HG02588 (cell line): ENCODE data around the gene IZUMO4.
"Not testable (repeated sequence)": the region's sequence is repeated elsewhere in the genome, so short reads cannot be mapped to it uniquely, and the experiment has no call there.

Experiments used
- ATAC-seq: cut with Tn5 transposase; IDR thresholded peaks from one replicate; pipeline ENCODE4 v1.9.1; 2021; ENCODE audit warnings: mild to moderate bottlenecking, moderate library complexity; ENCODE audit not compliant: unreplicated experiment

Gene IZUMO4

DNA sequence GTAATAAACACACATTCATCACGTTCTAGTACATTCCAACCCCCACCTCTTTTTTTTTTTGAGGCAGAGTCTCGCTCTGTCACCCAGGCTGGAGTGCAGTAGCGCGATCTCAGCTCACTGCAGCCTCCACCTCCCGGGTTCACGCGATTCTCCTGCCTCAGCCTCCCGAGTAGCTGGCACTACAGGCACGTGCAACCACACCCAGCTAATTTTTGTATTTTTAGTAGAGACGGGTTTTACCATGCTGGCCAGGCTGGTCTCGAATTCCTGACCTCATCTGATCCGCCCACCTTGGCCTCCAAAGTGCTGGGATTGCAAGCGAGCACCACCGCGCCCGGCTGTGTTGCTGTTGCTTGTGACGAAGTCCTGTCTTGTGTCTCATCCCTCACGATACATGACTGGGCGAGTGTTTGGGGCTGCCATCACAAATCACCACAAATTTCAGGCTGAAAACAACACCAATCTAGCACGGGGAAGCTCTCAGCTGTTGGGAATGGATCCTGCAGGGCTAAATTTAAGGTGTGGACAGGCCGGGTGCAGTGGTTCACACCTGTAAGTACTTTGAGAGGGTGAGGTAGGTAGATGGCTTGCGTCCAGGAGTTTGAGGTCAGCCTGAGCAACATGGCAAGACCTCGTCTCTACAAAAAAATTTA, 16.3 kb upstream of the IZUMO4 start:
- ATAC-seq: no peak

DNA sequence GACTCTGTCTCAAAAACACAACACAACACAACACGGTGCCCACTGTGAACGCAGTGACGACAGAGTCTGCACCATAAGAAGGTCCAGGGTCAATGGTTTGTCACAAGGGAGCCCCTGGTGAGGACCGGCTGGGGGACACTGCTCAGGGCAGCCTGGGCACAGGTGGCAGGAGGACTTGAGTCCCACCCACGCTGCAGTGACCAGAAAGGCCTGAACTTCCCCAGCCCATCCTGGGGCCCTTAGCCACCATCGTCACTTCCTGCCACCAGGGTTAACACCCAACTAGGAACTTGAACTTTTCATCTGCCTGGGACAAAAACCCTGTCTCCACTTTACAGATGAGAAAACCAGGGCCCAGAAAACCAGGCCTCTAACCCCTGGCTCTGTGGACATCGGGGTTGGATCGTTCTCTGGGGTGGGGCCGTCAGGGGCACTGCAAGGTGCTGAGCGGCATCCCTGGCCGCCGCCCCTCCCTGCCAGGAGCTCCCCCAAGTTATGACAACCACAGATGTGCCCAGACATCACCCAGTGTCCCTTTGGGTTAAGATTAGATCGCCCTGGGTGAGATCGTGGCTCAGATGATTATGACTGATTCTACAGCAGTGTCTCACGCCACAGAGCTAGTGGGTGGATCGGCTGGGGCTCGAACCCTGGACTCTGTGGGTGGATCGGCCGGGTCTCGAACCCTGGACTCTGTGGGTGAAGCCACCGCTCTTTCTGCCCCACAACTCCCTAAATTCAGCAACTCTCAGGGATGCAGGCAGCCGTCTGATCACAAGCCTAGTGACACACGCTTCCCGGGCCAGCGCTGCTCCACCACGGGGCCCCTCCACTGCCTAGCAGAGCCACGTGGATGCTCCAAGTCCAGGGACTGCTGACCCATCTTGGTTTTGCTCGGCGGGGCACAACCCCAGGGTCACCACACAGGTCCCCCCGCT, 14.6 kb upstream of the IZUMO4 start:
- no peak for ATAC-seq

DNA sequence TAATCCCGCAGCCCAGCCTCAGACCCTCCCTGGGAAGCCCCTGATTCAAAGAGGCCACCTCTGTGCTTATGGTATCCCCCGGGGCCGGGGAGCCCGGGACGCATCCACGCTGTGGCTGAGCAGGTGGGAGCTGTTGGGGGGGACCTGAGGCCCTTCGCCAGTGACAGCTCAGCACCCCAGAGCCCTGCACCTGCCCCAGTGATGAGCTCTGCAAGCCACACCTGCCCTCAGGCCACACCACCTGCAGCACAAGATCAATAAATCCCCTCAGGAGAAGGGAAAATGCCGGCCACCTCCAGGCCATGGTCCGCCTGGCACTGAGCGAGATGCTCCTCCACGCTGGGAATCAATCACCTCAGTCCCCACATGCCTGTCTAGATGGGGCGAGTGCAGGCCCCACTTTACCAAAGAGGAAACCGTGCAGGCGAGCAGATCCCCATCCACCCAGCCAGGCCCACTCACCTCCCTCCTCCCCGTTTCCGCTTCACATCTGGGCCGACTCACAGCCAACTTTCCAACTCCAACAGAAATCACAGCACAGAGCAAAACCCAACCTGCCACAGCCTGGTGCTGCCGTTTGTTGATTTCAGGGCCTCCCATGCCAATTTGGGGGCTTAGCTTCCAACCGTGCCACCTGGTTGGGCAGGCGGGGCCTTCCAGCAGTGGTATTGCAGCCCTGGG, 13.4 kb upstream of the IZUMO4 start:
- no peak for ATAC-seq

DNA sequence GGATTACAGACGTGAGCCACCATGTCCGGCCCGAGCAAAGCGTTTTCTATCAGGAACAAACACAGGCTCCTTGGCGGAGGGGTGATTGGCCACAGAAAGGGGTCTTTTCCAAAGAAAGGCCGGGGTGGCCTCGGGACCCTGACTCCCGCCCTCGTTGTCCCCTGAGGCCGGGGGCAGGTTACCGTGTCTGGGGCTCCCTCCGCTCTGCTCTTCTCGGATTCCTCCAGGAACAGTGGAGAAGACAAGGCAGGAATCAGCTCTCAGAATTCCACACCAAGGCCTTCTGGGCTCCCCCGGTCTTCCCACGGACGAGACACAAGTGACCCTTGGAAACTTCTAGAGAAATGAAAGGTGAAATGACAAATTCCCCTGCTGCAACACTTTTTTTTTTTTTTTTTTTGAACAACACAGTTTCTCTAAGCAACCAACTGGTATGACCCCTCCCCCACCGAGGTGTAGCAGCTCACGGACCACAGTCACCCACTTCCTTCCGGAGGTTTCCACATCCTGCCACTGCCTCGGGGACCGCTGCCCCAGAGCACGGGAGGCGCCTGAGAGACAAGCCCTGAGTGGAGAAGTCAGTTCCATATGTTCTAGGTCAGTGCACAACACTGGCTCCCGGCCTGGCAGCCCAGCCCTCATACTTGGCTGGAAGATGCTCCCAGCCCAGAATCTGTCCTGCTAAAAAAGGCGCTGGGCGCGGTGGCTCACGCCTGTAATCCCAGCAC, 11.6 kb upstream of the IZUMO4 start:
- peak; percentile 28 for ATAC-seq

DNA sequence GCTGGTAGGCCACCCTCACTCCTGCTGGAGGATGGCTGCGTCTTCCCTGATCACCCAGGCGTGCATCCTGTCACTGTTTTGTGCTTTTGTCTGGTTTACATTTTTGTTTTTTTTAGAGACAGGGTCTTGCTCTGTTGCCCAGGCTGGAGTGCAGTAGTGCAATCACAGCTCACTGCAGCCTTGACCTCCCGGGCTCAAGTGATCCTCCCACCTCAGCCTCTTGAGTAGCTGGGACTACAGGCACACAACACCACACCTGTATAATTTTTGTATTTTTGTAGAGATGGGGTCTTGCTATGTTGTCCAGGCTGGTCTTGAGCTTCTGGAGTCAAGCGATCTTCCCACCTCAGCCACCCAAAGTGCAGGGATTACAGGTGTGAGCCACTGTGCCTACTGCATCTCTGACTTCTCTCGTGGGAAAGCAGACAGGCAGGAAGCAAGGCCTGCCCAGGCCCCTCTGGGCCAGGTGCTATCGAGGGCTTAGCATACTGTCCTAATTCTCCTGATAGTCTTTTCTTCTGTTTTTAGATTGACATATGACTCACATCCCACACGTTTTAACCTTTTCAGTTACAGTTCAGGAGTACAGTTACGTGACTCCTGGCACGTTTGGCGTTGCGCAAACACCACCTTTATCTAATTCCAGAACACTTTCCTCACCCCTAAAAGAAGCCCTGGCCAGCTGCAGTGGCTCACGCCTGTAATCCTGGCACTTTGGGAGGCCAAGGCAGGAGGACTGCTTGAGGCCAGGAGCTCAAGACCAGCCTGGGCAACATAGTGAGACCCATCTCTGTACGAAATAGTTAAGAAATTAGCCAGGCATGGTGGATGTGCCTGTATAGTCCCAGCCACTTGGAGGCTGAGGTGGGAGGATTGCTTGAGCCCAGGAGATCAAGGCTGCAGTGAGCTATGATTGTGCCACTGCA, 9.8 kb upstream of the IZUMO4 start:
- not testable (repeated sequence) for ATAC-seq

DNA sequence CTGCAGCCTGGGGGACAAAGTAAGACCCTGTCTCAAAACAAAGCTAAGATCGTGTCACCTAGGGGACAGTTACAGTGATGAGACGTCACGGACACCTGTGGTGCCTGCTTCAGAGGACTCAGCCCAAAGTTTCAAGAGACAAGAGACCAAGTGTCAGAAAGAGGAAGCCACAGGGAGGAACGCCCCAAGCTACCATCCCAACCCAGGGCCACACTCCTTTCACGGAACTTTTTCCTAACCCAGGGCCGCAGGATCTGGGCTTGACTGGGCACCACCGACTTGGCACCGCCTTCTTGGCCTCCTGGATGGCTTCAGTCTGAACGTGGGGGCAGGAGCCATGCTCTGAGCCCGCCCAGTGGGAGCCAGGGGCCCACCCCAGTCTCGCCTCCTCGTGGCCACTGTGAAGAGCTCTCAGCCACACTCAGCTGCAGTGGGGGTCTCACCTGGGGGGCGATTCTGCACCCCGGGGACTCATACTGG, 9.1 kb upstream of the IZUMO4 start:
- no peak for ATAC-seq

DNA sequence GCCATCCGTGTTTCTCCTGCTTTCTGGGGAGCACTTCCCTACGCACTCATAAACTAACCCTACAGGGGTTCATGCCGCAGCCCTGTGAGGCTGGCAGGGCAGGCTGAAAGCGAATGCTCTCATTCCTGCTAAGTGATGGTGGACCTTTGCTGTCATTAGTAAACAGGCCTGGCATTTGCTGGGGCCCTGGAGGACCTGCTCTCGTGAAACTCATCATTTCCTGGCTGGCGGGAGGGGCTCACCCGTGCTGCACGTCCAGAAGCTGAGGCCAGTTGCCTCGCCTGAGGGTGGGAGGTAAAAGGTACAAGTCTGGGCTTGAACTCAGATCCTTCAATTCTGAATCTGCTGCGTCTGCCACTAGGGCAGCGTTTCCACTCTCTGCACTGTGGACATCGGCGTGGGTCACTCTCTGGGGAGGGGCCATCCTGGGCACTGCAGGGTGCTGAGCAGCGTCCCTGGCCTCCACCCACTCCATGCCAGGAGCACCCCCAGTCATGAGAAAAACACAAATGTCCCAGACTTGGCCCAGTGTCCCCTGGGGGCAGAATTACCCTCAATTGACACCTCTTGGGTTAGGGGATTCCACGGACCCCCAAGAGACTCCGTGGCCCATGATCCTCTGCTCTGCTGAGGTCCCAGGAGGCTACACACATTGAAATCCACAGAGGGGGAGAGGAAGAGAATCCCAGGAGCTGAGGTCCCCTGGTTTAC, 7.6 kb upstream of the IZUMO4 start:
- ATAC-seq: no peak

DNA sequence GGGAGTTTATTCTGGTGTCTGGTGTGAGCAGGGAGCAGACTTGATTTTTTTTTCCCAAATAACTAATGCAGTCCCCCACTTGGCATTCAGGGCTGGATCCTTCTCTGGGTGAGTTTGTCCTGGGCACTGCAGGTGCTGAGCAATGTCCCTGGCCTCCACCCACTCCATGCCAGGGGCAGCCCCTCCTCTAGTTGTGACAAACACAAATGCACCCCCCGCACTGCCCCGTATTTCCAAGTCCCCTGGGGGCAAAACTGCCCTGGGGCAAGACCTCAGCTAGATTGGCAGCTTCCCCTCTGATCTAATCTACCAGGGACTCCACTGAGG, 7.0 kb upstream of the IZUMO4 start:
- no peak for ATAC-seq

DNA sequence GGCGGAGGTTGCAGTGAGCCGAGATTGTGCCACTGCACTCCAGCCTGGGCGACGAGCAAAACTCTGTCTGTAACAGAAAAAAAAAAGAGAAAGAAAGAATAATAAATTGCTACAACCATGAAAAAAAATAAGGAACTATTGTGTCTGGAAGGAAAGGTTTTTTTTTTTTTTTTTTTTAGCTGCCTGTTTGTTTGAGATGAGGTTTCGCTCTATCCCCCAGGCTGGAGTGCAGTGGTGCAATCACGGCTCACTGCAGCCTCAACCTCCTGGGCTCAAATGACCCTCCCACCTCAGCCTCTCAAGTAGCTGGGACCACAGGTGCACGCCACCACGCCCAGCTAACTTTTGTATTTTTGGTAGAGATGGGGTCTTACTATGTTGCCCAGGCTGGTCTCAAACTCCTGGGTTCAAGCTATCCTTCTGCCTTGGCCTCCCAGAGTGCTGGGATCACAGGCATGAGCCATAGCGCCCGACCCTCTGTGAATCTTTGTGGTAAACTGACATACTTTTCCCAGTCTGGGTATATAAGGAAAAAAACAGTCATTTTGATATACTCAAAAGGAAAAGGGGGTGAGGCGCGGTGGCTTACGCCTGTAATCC, 4.7 kb upstream of the IZUMO4 start:
- not testable (repeated sequence) for ATAC-seq

DNA sequence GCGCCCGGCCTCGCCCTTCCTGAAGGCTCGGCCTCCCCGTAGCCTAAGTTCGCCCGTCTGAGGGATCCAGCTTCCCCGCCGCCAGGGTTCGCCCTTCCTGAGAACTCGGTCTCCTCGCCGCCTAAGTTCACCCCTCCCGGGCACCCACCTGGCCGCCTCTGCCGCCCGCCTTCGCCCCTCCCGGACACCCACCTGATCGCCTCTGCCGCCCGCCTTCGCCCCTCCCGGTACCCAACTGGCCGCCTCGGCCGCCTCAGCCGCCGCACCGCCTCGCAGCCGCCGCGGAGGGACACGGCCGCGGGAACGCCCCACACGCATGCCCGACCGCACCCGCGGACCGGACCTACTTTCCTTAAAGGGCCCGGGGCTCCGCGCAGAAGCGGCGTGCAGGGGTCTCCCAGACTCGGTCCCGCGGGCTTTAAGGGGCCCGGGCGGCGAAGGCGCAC, 658 bp upstream of the IZUMO4 start, which contains the start of gene MOB3A:
TSS of gene MOB3A (minus strand) at position 293 of the 446 bp plus-strand sequence. CDS start 17,766 bp downstream, outside the sequence.
- peak; percentile 13 for ATAC-seq

DNA sequence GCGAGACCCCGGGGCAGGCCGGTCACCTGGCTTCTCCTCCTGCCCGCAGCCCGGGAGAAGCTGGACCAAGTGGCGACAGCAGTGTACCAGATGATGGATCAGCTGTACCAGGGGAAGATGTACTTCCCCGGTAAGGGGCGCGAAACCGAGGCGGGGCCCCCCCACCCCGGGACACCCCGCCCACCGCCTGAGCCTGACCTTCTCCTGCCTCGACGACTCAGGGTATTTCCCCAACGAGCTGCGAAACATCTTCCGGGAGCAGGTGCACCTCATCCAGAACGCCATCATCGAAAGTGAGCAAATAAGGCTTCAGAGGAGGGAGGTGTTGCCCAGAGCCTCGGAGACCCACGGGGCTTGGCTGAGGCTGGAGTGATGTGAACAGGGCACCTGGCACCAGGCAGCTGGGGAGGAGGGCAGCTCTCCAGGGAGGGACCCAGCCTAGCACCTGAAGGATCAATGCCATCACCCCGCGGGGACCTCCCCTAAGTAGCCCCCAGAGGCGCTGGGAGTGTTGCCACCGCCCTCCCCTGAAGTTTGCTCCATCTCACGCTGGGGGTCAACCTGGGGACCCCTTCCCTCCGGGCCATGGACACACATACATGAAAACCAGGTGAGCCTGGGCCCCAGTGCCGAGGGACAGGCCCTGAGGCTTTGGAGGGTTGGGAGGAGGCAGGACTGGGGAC, 629 bp downstream of the IZUMO4 start:
- ATAC-seq: peak; percentile 8

DNA sequence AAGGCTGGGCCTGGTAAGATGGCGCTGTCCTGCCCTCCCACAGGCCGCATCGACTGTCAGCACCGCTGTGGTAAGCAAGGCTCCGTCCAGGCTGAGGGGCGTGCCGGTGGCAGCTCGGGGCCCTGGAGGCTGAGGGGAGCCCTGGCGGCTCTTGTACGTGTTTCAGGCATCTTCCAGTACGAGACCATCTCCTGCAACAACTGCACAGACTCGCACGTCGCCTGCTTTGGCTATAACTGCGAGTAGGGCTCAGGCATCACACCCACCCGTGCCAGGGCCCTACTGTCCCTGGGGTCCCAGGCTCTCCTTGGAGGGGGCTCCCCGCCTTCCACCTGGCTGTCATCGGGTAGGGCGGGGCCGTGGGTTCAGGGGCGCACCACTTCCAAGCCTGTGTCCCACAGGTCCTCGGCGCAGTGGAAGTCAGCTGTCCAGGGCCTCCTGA, 1.2 kb downstream of the IZUMO4 start:
- ATAC-seq: no peak

DNA sequence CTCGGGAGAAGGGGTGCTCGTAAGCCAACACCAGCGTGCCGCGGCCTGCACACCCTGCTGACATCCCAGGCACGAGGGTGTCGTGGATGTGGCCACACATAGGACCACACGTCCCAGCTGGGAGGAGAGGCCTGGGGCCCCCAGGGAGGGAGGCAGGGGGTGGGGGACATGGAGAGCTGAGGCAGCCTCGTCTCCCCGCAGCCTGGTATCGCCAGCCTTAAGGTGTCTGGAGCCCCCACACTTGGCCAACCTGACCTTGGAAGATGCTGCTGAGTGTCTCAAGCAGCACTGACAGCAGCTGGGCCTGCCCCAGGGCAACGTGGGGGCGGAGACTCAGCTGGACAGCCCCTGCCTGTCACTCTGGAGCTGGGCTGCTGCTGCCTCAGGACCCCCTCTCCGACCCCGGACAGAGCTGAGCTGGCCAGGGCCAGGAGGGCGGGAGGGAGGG, 2.4 kb downstream of the IZUMO4 start:
- no peak for ATAC-seq

DNA sequence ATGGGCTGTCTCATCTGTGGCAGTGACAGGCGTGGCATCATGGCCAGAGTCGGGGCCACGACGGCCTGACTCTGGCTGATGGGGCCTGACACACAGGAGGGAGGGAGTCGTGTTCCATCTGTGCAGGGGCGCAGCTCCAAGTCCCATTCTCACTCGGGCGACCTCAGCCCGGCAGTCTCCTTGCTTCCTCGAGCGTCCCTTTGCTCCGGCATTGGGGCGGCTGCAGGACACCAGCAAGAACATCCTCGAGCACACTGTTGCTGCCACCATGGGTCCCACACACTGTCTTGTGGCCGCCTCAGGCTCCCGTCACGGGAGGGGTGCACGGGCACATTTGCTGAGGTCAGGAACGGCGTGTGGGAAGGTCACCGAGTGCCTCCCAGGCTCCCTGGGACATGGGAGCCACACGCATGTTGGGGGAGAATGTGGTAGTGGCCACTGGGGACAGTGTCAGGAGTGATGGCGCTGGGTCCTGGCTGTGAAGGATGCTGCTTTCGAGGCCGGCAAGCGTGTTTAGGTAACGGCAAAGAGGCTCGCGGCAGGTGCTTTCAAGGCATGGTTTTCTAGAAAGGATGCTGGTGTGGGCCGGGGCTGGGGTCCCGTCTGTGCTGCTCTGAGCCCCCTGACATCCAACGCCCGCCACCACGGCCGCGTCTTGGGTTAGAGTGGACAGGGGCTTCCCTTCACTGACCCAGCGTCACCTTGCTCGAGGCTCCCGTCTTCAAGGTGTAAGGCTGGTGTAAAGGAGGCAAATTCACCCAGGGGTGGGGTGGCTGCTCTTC, 3.4 kb downstream of the IZUMO4 start:
- ATAC-seq: no peak

DNA sequence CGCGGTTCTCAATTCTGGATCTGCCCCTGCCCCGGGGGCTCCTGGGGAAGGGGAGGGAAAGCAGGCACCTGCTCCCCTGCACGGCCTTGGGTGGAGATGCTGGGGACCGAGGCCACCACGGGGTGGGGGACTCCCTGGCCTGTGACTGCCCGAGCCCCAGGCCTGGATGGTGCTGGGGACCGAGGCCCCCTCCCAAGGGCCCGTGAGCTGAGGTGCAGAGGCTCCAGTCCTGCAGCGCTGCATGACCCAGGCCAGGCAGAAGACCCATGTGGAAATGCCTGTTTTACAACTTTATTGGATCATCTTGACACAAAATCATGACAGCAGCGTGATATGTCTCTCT, 4.0 kb downstream of the IZUMO4 start:
- ATAC-seq: no peak

DNA sequence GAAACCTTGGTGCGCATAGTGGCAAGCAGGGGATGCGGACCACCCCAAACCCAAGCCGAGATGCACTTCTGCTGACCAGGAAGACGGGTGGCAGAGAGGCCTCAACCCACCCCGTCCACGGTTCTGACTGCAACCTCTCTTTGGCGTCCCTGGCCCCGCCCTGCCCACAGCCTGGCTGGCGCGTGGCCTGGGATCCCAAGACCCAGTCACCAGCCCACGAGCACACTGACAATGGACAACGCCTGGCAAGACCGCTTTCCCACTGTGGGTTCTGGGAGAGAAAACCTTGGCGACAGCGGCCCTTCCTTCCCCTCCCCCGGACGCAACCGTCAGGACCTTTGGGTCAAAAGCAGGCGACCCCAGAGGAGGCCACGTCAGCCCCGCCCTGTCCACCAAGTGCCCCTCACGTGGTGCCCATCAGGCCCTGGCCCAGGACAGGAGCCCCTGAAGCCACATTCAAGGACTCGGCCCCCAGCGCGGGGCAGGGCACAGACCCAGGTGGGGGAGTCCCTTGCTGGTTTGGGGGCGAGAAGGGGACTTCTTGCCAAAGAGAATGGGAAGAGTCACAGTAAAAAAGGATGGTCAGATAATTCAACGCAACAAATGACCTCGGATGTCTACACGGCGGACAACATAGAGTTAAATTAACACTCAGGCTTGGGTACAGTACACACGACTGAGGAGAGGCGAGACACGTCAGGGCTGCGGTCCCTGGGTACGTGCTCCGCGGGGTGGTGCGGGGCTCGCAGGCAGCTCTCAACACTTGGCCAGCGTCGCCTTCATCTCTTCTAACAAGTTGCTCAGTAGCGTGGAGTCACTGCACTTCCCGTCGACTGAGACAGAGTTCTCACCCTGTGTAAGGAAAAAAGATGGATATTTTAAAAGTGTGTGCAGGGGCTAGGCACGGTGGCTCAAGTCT, 5.0 kb downstream of the IZUMO4 start:
- no peak for ATAC-seq
